HG03039 (cell line): ENCODE measurements around the gene GSAP.
A peak's percentile ranks its signal among the peaks of the same experiment; 100 is the strongest.

Experiments used
- ATAC-seq: cut with Tn5 transposase; IDR thresholded peaks from one replicate; pipeline ENCODE4 v1.9.1; 2021; ENCODE audit warnings: mild to moderate bottlenecking, moderate library complexity; ENCODE audit not compliant: unreplicated experiment

The GSAP gene

DNA sequence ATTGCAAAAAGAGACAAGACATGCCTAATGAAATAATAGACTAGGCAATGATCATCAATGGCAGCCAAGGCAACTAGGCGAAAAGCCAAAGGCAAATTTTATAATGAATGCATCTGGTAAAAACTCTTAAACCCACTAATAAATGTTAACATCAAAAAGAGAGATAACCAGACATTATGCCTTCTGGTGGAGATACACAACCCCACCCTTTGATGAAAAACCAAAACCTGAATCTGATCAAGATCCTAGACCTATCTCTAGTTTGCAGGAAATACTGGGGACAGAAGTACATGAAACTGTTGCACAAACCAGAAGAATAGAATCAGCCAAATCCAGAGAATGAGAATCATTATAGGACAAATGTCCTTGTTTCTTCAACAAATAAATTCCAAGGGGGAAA lies 22.0 kb upstream of the GSAP start:
- ATAC-seq = no peak

DNA sequence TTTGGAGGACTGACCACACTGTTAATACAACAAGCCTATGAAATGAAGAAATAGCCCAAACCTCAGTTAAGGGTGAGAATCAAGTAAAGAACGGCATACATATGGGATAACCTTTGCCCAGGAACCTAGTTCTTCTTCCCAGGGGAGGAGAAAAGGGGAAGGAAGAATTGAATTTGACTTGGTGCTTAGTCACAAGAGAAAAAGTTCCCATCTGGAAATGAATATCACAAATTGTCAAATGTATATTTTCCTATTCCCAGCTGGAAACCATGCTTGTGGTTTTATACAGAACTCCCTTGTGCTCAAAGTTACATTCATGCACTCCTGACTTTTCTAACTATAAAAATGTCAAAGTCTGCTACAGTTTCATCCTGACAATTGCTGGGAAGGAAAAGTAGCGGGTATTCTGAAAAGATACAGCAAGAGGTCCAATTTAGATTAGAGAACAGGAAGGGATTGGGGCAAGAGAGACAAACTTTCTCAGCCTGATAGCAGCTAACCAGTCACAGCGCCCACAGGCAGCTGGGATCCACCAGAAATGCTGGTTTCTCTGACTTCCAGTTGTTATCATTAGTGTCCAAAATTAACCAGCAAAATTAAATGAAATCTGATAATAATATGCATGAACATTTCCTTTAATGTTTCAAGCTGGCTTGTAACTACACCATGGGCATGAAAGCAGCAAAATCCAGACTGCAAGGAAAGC lies 18.6 kb upstream of the GSAP start:
- no peak for ATAC-seq

DNA sequence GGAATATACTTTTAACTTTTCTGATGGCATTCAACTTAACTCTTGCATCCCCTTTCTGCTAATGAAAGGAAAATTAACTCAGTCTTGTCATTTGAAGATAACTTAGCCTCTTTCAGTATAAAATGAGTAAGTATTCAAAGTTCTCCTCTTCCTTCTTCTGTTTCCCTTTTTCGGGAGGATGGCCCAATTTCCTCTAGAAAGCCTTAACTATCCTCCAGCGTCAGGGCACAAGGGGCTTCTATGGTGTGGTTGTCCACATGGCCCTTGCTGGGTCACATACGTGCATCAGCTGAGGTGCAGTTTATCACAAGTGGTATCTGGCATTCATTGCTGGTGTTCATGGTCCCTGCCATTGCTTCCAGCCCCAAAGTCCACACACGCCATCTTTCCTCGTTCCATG lies 17.8 kb upstream of the GSAP start:
- ATAC-seq = no peak

DNA sequence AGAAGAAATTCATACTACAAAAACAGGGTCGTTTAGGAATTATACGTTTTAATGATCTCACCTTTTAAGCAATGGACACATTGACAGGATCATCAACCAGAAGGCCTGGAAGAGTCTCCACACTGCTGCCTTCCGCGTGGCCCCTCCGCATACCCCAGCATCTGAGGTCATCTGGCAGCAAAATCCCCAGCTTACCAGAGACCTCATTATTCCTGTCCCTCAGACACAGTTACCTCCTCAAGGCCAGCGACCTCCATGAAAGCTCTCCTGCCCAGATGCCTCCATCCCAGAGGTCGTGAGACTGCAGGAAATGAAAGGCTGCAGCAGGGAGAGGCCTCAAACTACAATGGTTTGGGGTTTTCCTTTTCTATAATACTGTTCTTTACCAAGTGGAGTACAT lies 14.8 kb upstream of the GSAP start:
- ATAC-seq = no peak

DNA sequence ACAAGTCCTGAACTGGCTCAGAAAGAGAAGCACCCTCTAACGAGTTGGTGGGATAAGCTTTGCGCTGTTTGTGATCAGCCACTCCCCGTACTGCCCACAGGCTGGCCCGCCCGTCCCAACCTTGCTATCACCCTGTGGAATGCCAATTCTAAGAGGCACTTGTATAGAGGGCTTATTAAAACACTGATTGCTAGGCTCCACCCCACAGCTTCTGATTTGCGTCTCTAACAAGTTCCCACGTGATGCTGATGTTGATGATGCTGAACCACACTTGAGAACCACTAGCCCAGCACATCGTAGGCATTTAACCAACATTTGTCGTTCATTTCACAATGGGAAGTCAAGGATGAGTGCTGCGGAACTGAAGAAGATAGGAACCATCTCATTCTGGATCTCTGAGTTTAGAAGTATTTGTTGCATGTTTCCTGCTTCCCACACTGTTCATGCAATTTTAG lies 12.7 kb upstream of the GSAP start:
- ATAC-seq = no peak

DNA sequence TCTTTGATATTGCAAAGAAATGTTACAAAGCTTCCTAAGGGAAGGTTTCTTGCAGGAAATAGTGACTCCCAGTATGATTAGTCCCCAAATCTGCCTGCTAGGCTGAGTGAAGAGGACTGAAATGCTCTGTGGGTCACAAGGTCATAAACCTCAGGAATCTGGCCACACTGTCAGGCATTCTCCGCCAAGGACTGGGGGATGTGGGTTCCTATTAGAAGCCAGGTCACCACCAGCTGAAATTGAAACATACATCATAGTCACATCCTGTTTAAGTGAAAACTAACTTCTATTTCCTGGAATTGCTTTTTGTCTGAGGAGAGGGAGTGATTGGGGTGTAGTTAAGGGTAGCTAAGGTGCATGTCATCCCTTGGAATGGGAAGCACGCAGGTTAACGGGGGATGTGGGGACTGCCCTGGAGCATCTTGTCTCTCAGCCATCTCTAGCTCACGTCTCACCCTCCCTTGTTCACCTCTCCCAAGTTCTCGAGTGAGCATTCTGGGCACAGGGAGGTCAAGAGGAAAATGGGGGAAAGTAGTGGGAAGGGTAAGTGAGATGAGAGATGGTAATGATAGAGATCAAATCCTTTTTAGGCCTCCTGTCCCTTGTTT lies 12.0 kb upstream of the GSAP start:
- no peak for ATAC-seq

DNA sequence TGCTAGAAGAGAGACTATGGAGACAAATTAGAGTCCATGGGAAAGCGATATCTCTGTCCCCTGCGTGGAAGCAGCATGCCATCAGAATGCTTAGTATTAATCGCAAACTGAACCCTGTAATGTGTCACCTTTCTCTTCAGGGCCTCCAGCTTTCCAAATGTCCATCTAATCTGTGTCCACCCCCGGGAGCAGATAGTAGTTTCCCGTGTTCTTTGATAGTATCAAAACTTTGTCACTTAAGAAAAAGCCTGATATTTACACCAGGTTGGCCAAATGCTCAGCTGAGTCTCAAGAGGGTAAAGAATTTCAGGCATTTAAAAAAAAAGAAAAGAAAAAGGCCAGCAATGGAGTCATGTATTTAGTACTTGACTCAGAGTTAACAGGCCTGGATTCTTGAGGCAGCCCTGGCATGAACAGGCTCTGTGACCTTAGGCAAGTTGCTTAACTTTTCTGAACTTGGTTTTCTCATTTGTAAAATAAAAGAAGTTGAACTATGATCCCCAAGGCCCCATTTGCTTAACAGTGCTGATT lies 10.4 kb upstream of the GSAP start:
- no peak for ATAC-seq

DNA sequence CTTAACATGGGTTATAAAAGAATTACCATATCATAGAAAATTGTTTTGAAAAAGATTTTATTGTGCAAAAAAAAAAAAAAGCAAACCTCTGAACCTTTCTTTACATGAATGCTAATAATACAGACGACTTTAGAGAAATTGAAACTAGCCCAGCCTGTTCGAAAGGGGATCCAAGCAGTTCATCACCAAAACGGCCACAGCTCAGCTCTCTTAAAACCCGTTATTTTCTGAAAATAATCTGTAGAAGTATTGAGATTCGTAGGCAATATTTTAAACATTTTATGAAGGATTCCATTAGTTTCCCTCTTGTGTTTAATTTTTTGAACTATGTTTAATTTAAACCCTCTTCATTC lies 9.9 kb upstream of the GSAP start:
- no peak for ATAC-seq

DNA sequence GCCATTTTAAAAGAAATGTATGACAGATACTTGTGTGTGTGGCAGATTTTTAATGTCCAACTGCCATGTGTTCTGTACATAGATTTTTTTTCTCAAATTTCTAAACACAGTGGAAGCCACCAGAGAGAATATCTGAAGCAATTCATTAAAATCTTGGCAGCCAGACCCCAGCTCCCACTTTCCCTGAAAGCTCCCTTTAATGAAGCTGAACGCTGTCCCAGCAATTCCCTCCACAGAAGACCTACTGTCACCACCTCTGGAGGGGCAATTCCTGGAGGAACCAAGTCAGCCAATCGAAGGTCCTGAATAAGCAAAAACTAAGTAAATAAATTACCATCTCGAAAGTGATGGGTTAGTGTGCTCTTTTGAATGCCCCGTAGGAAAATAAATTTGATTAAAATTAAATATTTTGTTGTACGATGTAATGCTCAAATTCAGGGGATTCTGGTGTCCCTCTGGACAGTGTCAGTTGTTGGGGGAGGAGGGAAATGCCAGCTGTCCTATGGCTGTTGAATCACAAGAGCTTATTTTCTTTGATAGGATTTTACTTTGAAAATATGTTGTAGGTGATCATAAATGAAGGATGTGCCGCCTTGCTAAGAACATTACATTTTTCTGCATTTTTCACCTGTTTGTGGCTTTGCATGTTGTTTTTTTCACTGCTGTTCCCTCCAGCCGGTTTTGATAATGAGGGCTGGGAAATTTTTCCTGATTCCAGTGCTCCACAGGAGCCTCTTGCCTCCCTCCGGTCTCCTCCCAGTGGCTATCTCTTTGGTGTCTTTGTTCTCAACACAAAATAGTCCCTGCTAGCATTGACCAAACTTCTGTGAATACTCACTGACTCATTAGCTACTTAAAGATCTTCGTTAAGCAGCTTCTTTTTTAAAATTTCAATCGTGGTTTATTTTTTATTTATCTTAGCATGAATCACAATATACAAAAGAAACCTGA lies 9.2 kb upstream of the GSAP start:
- ATAC-seq = no peak

DNA sequence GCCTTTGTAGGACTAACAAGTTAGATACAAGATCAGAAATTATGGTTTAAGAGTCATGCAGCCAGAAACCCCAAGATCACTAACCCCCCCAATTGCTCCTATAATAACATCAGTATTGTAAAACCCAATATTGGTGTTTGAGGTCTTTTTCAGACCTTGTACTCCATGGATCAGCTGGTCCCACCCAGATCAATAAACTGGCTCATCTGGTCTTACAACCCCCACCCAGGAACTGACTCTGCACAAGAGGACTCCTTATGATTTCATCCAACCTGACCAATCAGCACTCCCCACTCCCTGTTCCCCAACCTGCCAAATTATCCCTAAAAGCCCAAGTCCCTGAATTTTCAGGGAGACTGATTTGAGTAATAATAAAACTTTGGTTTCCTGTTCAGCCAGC lies 6.4 kb upstream of the GSAP start:
- no peak for ATAC-seq

DNA sequence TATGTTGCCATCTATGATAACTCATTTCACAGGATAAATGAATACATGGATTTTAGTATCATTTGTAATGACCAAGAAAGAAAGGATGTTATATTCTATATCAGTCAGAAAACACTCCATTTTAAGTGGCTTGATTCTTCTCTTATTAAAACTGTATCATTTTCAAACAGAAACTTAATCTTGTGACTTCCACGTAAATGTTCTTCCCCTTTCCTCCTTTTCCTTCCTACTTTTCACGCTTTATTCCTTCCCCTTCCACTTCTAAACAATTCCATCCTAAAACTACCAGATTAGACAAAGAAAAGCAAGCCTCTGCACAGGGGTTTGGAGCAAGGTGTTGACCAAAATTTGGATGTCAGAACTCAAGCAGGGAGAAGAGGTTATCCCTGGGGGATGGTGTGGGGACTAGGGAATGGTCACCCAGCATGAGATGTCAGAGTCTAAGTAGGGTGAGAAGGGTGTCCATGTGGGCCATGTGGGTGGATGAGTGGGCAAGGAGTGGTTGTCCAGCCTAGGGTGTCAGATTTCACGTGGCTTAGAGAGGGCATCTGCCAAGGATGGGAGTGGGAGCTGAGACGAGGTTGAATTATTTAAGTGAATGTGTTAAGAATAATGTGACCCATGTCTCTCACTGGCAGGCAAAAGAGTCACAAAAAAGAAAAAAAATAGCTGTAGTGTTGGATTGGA lies 5.0 kb upstream of the GSAP start:
- no peak for ATAC-seq

DNA sequence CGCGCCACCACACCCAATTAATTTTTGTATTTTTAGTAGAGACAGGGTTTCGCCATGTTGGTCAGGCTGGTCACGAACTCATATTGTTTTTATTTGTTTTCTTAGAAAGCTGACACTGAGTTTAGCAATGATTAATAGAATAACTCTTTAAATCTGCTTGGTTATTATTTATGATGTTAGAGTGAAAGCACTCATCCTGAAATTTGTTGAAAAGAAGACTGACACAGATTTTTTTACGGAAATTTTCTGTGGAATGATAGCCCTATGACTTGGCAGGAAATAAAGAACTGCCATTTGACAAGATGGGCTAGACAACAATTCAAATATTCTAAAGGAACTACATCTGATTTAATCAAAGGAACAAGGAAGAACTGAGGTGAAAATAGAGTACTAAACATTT lies 4.3 kb upstream of the GSAP start:
- no peak for ATAC-seq

DNA sequence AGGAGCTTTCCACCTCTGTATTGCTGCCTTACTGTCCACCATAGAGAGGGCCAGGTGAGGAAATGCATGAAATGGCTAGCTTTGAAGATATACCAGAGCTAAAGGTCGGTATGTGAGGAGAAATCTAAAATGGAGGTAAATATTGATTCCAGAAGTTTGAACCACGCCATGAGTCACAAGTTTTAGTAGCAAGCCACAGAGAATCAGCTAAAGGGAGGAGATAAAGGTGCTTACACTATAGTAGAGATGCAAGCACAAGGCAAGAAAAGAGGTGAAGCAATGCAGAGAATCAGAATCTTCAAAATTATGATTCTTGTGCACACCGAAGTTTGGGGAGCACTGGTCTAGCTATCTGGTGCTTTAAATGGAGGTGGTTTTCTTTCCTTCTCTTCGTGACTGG lies 3.0 kb upstream of the GSAP start:
- ATAC-seq = no peak

DNA sequence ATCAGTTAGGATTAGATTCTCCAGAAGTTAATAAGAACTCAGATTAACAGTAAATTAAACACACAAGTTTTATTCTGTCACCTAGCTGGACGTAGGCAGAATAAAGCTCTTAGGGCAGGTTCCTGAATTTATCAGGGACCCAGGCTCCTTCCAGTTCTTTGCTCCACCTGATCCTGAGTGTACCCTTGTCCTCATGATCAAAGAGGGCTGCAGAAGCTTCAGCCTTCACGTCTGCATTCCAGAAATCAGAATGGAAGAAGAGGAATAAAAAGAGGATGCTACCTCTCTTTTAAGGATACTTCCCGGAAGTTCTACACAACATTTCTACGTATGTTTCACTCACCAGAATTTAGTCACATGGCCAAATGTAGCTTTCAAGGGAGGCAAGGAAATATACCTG lies 1.7 kb upstream of the GSAP start:
- no peak for ATAC-seq

DNA sequence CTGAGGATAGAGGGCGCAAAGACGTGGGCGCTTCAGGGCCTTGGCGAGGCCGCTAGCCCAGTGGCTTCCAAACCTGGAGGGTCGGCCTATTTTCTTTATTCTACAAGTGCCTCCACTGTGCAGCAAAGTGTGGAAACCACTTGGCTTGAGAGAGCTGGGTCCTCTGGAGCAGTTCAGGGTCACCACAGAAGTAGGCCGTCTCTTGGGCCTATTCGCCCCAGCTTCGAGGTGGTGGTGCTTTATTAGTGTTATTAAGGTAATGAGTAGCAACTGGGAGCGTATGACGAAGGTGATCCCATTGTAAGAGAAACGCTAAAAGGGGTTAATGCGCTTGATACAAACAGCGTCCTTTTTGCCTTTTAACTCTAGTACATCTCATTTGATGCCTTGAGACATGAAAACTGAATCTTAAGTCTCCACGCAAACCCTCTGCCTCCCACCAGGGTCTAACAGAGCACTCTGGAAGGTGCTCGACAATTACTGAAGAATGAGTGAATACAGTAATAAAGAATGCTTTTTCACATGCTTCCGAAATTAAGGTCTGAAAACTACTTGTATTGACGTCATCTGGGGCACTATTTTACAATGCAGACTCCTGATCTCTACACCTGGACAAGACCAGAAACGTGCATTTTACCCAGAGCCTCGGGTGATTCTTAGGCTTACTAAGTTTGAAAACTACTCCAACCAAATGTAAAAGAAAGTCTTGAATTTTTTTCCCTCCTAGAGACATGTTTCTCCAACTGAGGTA lies 647 bp upstream of the GSAP start:
- peak; percentile 12 for ATAC-seq

DNA sequence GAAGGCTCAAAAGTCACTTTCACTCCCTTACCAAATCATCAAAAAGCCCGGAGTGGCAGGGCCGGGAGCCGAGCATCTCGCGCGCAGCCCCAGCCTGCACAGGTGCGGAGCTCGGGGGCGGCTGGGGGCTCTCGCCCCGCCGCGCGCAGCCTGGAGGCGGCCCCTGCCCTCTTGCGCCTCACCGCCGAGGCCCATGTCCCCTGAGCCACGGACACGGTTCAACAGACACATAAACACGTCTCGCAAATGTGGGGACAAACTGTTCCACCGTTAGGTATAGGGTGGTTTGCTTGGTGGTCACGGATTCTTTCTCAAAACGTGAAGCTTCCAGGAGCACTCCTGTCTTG lies 700 bp downstream of the GSAP start:
- peak; percentile 24 for ATAC-seq

DNA sequence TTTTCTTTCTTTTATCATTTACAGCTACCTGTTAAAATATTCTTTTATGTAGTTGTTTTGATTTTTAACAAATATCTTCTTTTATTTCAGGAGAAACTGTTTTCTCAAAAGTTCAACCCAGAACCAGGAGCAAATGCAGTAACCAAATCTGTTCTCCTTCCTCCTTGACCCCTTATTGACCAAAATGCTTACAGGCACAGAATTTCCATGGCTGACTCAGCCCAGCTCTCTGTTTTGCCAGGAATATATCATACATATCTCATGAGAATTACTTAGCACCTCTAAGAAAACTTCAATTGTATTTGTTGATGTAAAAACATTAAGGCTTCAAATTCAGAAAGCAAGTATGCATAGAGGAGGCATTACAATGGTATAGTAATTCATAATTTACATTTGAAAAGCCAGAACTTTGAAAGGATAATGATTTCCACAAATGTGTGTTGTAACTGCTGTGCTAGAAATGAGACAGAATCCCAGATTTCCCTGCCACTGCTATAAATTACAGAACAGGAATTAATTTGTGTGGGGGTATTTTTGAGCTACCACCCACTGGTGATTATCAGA lies 2.2 kb downstream of the GSAP start:
- no peak for ATAC-seq

DNA sequence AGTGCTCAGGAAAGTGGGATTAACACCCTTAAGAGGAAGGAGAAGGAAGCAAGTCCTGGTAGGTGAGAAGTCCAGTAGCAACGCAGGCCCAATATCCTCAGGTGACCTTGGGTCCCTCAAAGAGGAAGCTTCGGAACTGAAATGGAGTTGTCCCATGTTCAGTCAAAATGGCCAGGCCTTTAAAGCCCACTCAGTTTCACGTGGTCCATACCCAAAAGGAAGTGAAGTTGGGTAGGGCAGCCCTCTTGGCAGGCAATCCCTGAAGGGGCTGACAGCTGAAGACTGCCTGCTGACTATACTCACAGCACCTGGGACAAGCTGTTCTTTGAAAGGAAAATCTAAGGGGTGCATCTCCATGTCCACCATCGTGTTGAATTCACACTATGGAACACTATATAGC lies 3.0 kb downstream of the GSAP start:
- ATAC-seq = no peak

DNA sequence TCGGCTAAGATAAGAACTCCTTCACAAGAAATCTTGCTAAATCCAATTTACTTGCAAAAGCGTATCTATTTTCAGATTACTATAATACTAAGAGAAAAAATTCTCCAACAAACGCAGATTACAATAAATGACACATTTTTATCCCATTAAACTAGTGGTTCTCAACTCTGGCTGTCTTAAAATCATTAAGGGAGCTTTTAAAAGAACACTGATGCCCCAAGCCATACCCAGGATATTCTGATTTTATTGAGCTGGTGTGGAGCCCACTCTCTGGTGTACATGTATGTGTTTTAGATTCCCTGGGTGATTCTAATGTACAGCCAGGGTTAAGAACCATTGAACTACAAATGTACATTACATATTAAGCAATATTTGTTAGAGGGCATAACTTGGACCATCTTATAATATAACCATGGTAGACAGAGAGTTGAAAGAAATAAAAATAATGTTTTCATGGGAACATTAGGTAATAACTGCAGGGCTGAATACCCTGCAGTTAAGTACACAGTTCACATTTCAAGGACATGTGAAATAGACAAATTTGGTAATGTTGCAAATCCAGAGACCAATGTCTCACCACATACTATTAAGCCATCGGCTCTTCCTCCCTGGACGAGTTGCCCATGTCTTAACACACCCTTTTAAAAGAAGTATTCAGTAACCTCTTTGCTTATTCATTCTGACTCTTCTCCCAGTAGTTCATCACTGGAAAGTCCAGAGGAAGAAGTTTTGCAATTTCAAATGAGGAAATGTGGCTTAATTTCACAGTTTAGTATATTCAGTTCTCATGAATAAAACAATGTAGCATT lies 6.2 kb downstream of the GSAP start:
- ATAC-seq = no peak
